ENCODE measurements around the gene RPL23.

The RPL23 gene

GRCh38 chr17:38874505-38875400, 21.2 kb upstream of the RPL23 start:
- Mint-ChIP-seq H3K27ac (peak overlapping the region; percentile 94), H3K4me3 (peak overlapping the region; percentile 35), H3K36me3 (no peaks in the 10 kb centered on the region), H3K4me1 (ENCODE audit: low read depth) (peaks cover 79% of the 10 kb centered on the region), H3K27me3 (no peaks in the 10 kb centered on the region), H3K9me3 (ENCODE audit: low read depth) (no peaks in the 10 kb centered on the region)

- no peaks in the 10 kb centered on the region for H3K27me3 Mint-ChIP-seq
- no peaks in the 10 kb centered on the region for H3K9me3 Mint-ChIP-seq (ENCODE audit: low read depth)
- peak overlapping the region; percentile 94 for H3K27ac Mint-ChIP-seq
- peak overlapping the region; percentile 62 for H3K4me3 Mint-ChIP-seq
- no peaks in the 10 kb centered on the region for H3K36me3 Mint-ChIP-seq
- H3K4me1 Mint-ChIP-seq (ENCODE audit: low read depth) = peaks cover 75% of the 10 kb centered on the region
Measured at GRCh38 chr17:38873640-38874380, 20.3 kb upstream of the RPL23 start.

- no peaks in the 10 kb centered on the region for H3K36me3 Mint-ChIP-seq
- H3K9me3 Mint-ChIP-seq (ENCODE audit: low read depth) = no peaks in the 10 kb centered on the region
- H3K4me1 Mint-ChIP-seq (ENCODE audit: low read depth) = peaks cover 74% of the 10 kb centered on the region
- H3K27me3 Mint-ChIP-seq = no peaks in the 10 kb centered on the region
- H3K27ac Mint-ChIP-seq = peak overlapping the region; percentile 94
- peak overlapping the region; percentile 89 for H3K4me3 Mint-ChIP-seq
Measured at GRCh38 chr17:38872671-38873385, 19.3 kb upstream of the RPL23 start.

GRCh38 chr17:38872027-38872511, 18.5 kb upstream of the RPL23 start:
- Mint-ChIP-seq H3K27me3 (peaks cover 1% of the 10 kb centered on the region), H3K36me3 (no peaks in the 10 kb centered on the region), H3K4me1 (ENCODE audit: low read depth) (peaks cover 72% of the 10 kb centered on the region), H3K9me3 (ENCODE audit: low read depth) (no peaks in the 10 kb centered on the region), H3K27ac (peak overlapping the region; percentile 94), H3K4me3 (peak overlapping the region; percentile 89)

- Mint-ChIP-seq H3K4me1 (ENCODE audit: low read depth) (peaks cover 66% of the 10 kb centered on the region), H3K9me3 (ENCODE audit: low read depth) (no peaks in the 10 kb centered on the region), H3K27ac (peak overlapping the region; percentile 94), H3K27me3 (peaks cover 1% of the 10 kb centered on the region), H3K4me3 (peak overlapping the region; percentile 89), H3K36me3 (no peaks in the 10 kb centered on the region)
Measured at GRCh38 chr17:38871247-38872015, 17.9 kb upstream of the RPL23 start.

- H3K4me3 Mint-ChIP-seq = peak overlapping the region; percentile 94
- H3K36me3 Mint-ChIP-seq = no peaks in the 10 kb centered on the region
- H3K4me1 Mint-ChIP-seq (ENCODE audit: low read depth) = peaks cover 59% of the 10 kb centered on the region
- peaks cover 1% of the 10 kb centered on the region for H3K27me3 Mint-ChIP-seq
- H3K27ac Mint-ChIP-seq = peak overlapping the region; percentile 94
- no peaks in the 10 kb centered on the region for H3K9me3 Mint-ChIP-seq (ENCODE audit: low read depth)
Measured at GRCh38 chr17:38870259-38871165, 17.0 kb upstream of the RPL23 start.

- H3K36me3 Mint-ChIP-seq = no peaks in the 10 kb centered on the region
- H3K4me1 Mint-ChIP-seq (ENCODE audit: low read depth) = peaks cover 51% of the 10 kb centered on the region
- H3K4me3 Mint-ChIP-seq = peak within 1 kb of the TSS; percentile 97
- H3K27me3 Mint-ChIP-seq = peaks cover 1% of the 10 kb centered on the region
- no peaks in the 10 kb centered on the region for H3K9me3 Mint-ChIP-seq (ENCODE audit: low read depth)
- H3K27ac Mint-ChIP-seq = peak within 1 kb of the TSS; percentile 98
Measured at GRCh38 chr17:38869526-38870258, 16.2 kb upstream of the RPL23 start, which contains the start of gene LASP1. Gene LASP1, plus strand, starts transcription at chr17:38870058. Its CDS starts 132 bp downstream, at chr17:38870190.

GRCh38 chr17:38868817-38869525, 15.4 kb upstream of the RPL23 start:
- H3K27ac Mint-ChIP-seq = peak overlapping the region; percentile 98
- H3K9me3 Mint-ChIP-seq (ENCODE audit: low read depth) = no peaks in the 10 kb centered on the region
- H3K36me3 Mint-ChIP-seq = no peaks in the 10 kb centered on the region
- peak overlapping the region; percentile 97 for H3K4me3 Mint-ChIP-seq
- H3K4me1 Mint-ChIP-seq (ENCODE audit: low read depth) = peaks cover 44% of the 10 kb centered on the region
- H3K27me3 Mint-ChIP-seq = peaks cover 1% of the 10 kb centered on the region

- Mint-ChIP-seq H3K4me1 (ENCODE audit: low read depth) (peaks cover 36% of the 10 kb centered on the region), H3K27me3 (peaks cover 1% of the 10 kb centered on the region), H3K4me3 (peak overlapping the region; percentile 97), H3K9me3 (ENCODE audit: low read depth) (no peaks in the 10 kb centered on the region), H3K27ac (peak overlapping the region; percentile 98), H3K36me3 (no peaks in the 10 kb centered on the region)
Measured at GRCh38 chr17:38867968-38868816, 14.7 kb upstream of the RPL23 start.

- Mint-ChIP-seq H3K4me3 (peak overlapping the region; percentile 97), H3K36me3 (no peaks in the 10 kb centered on the region), H3K4me1 (ENCODE audit: low read depth) (peaks cover 28% of the 10 kb centered on the region), H3K27ac (peak overlapping the region; percentile 98), H3K9me3 (ENCODE audit: low read depth) (no peaks in the 10 kb centered on the region), H3K27me3 (peaks cover 1% of the 10 kb centered on the region)
Measured at GRCh38 chr17:38867179-38867967, 13.9 kb upstream of the RPL23 start.
